ENCODE data around the gene ANP32E.
"Not testable (repeated sequence)": the region's sequence is repeated elsewhere in the genome, so short reads cannot be mapped to it uniquely, and the experiment has no call there.

Gene ANP32E

GRCh38 chr1:150256554-150257341, 20.8 kb upstream of the ANP32E start:
- DNase-seq = no peak

DNA sequence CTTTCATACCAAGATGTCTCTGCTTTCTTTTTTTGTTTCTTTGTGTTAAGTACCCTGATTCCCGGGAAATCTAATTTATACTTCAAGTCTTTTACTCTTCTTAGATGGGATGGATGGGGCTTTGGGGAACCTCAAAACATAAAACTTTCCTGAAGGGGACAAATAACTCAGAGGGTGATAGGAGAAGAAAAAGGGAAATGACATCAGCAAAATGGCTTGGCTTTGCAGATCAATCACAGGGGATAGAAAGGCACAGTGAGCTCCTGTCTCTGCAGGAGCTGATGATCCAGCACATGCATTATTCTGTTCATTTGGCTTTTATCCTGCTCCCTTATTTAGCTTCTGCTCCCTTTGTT, 20.3 kb upstream of the ANP32E start:
- no peak for DNase-seq

DNA sequence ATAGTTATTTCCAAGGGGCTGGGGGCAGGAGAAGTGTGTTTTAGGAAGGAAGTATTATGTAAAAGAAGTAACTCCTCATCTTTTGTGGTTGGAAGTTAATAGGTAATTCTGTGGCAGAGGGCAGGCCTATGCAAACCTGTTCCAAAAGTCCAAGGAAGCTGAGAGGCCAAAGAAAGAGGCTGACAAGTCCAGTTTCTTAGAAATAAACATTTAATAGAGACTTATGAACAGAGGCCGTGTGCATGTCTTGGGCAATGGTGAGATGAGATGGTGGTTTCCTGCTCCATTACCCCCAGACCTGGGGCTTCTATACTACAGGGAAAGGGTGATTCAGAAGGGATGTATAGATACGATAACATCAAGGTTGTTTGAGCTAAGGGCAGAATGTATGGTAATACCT, 14.0 kb upstream of the ANP32E start:
- no peak for DNase-seq

- no peak for DNase-seq
Measured at GRCh38 chr1:150243003-150243402, 7.1 kb upstream of the ANP32E start.

GRCh38 chr1:150237746-150238145, 1.8 kb upstream of the ANP32E start:
- no peak for DNase-seq

DNA sequence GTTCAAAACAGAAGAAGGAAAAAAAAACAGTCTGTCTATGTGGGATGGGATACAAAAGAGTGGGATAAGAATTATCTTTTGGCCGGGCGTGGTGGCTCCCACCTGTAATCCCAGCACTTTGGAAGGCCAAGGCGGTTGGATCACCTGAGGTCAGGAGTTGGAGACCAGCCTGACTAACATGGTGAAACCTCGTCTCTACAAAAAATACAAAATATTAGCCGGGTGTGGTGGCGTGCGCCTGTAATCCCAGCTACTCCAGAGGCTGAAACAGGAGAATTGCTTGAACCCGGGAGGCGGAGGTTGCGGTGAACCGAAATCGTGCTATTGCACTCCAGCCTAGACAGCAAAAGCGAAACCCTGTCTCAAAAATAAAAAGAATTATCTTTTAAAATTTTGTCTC, 1.3 kb upstream of the ANP32E start:
- DNase-seq = not testable (repeated sequence)

GRCh38 chr1:150236614-150237100, 745 bp upstream of the ANP32E start:
- no peak for DNase-seq

DNA sequence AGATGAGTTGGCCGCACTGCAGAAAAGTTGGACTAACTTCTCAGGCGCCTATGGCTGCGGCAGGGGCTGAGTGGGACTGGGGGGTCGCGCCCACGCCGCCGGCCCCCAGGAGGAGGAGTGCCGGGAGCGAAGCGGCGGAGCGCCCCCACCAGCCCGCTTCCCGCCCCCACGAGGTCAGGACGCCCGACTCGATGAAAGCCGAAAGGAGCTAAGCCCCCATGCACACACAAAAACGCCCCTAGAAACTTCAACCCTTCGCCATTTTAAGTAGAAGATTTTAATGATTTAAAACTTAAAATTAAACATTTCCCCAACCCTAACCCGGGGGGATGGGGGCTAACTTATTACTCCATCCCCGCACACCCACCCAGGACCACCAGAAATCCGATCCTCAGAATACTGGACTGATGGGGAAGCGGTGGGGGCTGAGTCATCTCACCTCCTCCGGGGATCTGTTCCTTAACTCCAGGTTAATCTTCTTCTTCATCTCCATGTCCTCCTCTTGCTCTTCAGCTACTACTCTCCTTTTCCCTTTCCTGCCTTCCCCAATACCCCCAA, 539 bp downstream of the ANP32E start:
- DNase-seq = peak; percentile 57

DNA sequence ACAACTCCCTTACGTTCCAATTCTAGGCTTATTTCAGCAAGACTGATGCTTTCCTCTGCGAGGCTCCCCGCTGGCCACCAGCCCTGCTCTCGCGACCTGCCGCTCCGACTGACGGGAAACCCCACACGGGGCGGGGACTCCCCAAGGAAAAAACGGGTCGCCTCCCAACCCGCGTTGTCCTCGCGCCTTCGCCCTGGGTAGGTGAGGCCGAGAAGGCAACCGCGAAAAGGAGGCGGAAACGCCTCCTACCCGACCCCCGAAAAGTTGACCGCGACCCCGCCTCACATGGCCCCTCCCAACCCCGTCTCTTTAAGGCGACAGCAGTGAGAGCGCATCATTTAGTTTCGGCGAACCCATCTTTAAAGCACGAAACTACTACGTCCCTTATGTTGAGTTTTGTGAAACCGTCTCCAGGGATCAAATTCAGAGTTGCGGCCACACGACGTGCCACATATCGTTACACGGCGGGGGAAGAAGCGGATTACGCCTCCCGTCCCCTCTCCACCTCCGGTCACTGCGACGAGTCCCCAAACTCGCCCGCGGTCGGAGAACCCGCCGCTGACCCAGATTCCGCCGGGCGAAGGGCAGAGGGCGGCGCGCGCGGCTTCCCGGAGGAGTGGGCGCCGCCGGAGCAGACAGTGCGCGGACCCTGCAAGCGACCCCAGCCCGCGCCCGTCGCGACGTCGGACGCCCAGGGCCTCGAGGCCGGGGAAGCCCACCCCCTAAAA, 1.2 kb downstream of the ANP32E start:
- DNase-seq = peak; percentile 89

GRCh38 chr1:150234309-150234565, 1.7 kb downstream of the ANP32E start:
- DNase-seq = no peak

- DNase-seq = peak; percentile 42
Measured at GRCh38 chr1:150233359-150234308, 2.3 kb downstream of the ANP32E start.

DNA sequence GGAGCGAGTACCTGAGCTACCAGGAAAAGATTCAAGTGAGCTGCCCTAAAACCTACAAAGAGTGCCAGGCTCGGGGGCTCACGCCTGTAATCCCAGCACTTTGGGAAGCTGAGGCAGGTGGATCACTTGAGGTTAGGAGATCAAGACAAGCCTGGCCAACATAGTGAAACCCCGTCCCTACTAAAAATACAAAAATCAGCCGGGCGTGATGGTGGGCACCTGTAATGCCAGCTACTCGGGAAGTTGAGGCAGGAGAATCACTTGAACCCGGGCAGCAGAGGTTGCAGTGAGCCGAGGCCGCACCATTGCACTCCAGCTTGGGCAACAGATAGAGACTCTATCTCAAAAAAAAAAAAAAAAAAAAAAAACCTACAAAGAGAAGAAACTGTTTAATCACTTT, 3.0 kb downstream of the ANP32E start:
- not testable (repeated sequence) for DNase-seq

- not testable (repeated sequence) for DNase-seq
Measured at GRCh38 chr1:150228246-150228645, 7.7 kb downstream of the ANP32E start.

- no peak for DNase-seq
Measured at GRCh38 chr1:150227228-150227627, 8.7 kb downstream of the ANP32E start.

DNA sequence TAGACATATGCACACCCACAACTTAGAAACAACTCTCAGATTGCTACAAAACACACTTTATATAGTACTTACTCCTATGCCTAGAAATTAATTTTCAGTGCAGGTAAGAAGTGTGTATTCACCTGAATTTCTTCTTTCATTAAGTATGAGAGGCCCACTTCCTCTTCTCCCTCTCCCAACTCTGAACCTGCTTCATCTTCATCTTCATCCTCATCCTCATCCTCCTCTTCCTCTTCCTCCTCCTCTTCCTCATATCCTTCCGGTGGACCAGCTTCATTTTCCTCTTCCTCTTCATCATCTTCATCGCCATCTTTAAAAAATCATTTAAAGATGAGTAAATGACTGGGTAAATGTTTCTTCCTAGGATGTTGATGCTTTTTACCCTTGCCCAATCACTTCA, 9.4 kb downstream of the ANP32E start:
- no peak for DNase-seq

DNA sequence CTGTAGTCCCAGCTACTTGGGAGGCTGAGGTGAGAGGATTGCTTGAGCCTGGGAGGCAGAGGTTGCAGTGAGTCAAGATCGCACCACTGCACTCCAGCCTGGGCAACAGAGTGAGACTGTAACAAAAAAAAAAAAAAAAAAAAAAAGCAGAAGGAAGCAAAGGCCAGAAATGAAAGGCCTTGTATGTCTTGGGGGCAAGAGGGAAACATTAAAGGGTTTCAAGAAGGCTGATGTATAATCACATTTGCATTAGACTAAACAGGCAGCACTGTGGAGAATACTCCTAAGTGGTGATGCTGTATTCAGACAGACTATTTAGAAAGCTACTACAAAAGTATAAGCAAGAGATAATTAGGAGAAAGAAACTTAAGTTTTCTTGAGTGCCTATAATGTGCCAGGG, 10.4 kb downstream of the ANP32E start:
- DNase-seq = no peak

DNA sequence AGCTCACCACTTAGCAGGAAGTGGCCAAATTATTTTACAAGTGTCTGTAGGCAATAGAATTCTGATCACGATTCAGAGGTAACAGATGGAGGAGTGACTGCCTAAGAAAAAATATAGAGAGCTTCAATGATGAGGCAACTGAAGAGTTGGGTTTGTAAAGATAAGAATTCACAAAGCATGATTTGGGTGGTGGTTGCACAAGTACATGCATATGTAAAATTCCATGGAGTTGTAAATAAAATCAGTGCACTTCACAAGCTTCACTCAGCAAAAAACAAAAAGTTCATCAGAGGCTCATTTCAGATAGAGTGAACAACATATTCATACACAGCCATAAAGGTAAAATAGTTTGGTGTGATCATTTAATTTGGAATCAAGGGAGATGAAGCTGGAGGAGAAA, 10.9 kb downstream of the ANP32E start:
- no peak for DNase-seq

- no peak for DNase-seq
Measured at GRCh38 chr1:150221552-150221951, 14.4 kb downstream of the ANP32E start.

GRCh38 chr1:150215855-150216254, 20.1 kb downstream of the ANP32E start:
- not testable (repeated sequence) for DNase-seq

- not testable (repeated sequence) for DNase-seq
Measured at GRCh38 chr1:150214099-150214756, 21.7 kb downstream of the ANP32E start.

GRCh38 chr1:150213170-150214098, 22.5 kb downstream of the ANP32E start:
- peak; percentile 98 for DNase-seq
